BJ (cell line): ENCODE results near the gene PDE5A. TPM values are rescaled to one million over a fixed set of nuclear protein-coding genes. Genes with fewer than 3 reads are reported as not detected.

Experiments
- CTCF ChIA-PET: fragments of 350-600 bp; formaldehyde crosslinking; extraction: SDS; loops from one replicate; lab custom pipeline; 2021; ENCODE audit warnings: antibody characterized with exemption, inconsistent platforms; lab: Yijun Ruan, JAX
- POLR2A ChIA-PET: fragments of 300-600 bp; sonication (Branson Sonifier 250); formaldehyde crosslinking; extraction: SDS; loops from one replicate; lab custom pipeline; 2021; ENCODE audit warnings: antibody characterized with exemption; lab: Charles Lee
- DNase-seq: peaks from one replicate; pipeline ENCODE4 v3.0.0-alpha.2; 2011; ENCODE audit warnings: low read depth
- H3K27me3 ChIP-seq: 2 replicates; pipeline ENCODE4 v1.6.0; 2011; ENCODE audit warnings: low read length; ENCODE audit not compliant: control insufficient read depth, insufficient read depth
- H3K36me3 ChIP-seq: 2 replicates; pipeline ENCODE4 v1.5.1; 2011; ENCODE audit warnings: low read length; ENCODE audit not compliant: control insufficient read depth, insufficient read depth
- H3K4me3 ChIP-seq: 2 replicates; pipeline ENCODE4 v1.5.1; 2011; ENCODE audit warnings: low read depth, mild to moderate bottlenecking, control low read depth, low read length
- polyA minus RNA-seq: library from RNA; depleted of rRNA, polyadenylated mRNA; stranded (reverse); fragments of >200 nt; gene quantifications from 2 replicates; pipeline ENCODE4 v1.2.3, GENCODE V29; 2011; rRNA and poly(A)+ RNA removed
- polyA plus RNA-seq: library from polyadenylated mRNA; depleted of rRNA; stranded (reverse); fragments of >200 nt; gene quantifications from 2 replicates; pipeline ENCODE4 v1.2.3, GENCODE V29; 2011; rRNA removed
- TF ChIP-seq, protein P1 (sequence below): IDR thresholded peaks from 2 replicates; pipeline ENCODE4 v1.5.1; 2011; ENCODE audit warnings: low read depth, mild to moderate bottlenecking, control low read depth, inconsistent platforms, low read length, moderate library complexity; ENCODE audit not compliant: insufficient read depth

The PDE5A gene
- 69.0 and 82.6 TPM in 2 replicates for polyA plus RNA-seq
- polyA minus RNA-seq, result 142 and 147 TPM in 2 replicates

DNA sequence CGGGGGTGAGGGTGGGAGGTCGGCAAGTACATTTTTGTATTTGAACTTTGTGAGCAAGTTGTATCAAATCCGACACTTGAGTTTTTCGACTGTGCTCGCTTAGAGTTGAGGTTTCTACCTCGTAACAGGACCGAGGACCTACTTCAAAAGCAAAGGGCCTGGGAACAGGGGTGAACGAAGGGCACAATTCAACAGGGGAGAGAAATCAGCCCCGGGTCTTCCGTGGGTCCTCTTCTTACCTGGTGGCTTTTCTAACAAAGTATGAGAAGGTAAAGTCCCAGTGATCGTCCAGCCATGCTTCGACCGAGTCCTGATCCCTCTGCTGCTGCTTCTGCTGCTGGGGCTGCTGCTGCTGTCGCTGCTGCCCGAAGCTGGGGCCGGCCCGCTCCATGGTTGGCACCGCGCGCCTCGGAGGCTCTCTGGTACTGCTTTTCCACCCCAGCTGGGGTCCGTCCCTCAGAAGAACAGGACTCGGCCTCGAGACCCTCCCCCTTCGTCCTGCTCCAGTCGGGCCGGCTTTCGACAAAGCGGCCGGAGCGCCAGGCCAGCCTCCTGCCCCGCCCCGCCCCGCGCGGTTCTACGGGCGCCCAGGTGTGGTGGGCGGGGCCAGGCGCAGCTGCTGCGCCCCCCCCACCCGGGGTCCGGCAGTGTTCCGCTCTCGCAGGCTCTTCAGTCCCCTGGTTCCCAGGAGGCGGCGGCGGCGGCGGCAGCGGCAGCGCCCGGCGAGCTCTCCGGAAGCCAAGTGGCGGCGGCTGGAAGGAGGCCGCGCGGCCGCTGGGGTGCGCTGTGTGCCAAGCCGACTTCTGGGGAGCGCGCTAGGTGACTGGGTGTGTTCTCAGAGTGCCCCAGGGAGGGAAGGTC, at the start of gene PDE5A:
Gene PDE5A, minus strand, starts transcription at position 524 of the 861 bp plus-strand sequence. Its CDS starts 133 bp downstream, at position 391.
- H3K27me3 ChIP-seq, result no peaks in the 10 kb centered on the region
- H3K4me3 ChIP-seq, result peak within 1 kb of the TSS; percentile 74
- TF ChIP-seq, protein P1, sequence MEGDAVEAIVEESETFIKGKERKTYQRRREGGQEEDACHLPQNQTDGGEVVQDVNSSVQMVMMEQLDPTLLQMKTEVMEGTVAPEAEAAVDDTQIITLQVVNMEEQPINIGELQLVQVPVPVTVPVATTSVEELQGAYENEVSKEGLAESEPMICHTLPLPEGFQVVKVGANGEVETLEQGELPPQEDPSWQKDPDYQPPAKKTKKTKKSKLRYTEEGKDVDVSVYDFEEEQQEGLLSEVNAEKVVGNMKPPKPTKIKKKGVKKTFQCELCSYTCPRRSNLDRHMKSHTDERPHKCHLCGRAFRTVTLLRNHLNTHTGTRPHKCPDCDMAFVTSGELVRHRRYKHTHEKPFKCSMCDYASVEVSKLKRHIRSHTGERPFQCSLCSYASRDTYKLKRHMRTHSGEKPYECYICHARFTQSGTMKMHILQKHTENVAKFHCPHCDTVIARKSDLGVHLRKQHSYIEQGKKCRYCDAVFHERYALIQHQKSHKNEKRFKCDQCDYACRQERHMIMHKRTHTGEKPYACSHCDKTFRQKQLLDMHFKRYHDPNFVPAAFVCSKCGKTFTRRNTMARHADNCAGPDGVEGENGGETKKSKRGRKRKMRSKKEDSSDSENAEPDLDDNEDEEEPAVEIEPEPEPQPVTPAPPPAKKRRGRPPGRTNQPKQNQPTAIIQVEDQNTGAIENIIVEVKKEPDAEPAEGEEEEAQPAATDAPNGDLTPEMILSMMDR, result peak; percentile 72
- POLR2A ChIA-PET, result interaction anchor here (0.5 to 1.6 kb wide), 6 partner anchors 70 to 283 kb away, joined by 3 to 4 read pairs (median 4); no protein-coding TSS in a partner anchor
- CTCF ChIA-PET, result interaction anchor here (0.6 to 3.6 kb wide), 65 partner anchors 9 to 648 kb away, joined by 3 to 64 read pairs (median 5); no protein-coding TSS in a partner anchor
- H3K36me3 ChIP-seq, result no peaks in the 10 kb centered on the region
- no peak for DNase-seq

DNA sequence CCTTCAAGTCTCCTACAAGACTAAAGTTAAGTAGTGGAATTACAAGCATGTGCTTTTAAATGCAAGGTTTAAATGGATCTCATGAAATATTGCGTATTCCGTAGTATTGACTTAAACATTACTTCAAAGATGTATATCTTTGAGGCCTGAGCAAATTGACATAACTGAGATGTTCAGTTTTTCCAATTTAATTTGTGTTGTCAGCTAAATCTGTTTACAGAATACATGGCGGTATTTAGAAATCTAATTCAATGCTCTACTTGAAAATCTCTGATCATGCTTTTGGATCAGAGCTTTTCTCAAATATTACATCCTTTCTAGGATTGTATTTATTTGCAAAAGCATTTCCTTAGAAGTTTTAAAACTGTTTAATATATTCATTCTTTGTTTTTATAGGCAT, 47.5 kb upstream of the PDE5A start:
- TF ChIP-seq, protein P1, result no peak
- H3K27me3 ChIP-seq, result no peaks in the 10 kb centered on the region
- no peak for DNase-seq
- no peaks in the 10 kb centered on the region for H3K36me3 ChIP-seq
- H3K4me3 ChIP-seq, result no peak overlapping the region
- ChIA-PET POLR2A (no interaction called here), CTCF (interaction anchor here (0.7 kb wide), 1 partner anchor 28 kb away, joined by 3 read pairs; no protein-coding TSS in a partner anchor)

DNA sequence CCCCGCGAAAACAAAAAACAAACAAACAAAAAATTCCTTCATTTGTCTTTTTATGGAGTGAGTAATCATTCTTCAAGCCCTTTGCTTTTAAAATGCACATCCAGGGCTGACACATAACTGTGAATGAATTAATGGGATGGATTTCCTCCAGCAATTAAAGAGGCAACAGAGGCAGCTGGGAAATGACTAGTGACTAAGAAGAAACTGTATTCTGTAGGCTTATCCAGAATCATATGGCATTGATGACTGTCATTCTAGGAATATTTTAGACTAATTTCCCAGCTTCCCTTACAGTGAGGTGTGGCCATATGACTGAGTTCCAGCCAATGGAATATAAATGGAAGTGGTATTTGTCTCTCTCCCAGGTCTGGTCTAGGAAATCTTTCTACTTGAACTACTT, 46.8 kb upstream of the PDE5A start:
- ChIA-PET CTCF (interaction anchor here (0.7 kb wide), 1 partner anchor 28 kb away, joined by 3 read pairs; no protein-coding TSS in a partner anchor), POLR2A (no interaction called here)
- TF ChIP-seq, protein P1, result no peak
- Histone ChIP-seq H3K4me3 (no peak overlapping the region), H3K27me3 (no peaks in the 10 kb centered on the region), H3K36me3 (no peaks in the 10 kb centered on the region)
- DNase-seq, result no peak

DNA sequence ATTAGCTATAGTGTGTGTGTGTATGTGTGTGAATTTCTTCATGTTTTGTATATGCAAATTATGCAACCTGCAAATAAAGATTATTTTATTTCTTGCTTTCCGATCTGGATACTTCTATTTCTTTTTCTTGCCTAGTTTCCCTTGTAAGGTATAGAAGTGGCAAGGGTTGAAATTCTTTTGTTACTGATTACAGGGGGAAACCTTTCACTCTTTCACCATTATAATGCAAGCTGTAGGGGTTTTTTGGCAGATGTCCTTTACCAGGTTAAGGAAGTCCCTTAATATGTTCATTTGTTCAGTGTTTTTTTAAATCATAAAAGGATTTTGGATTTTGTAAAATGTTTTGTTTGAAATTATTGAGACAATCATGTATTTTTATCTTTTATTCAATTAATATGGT, 44.3 kb upstream of the PDE5A start:
- H3K27me3 ChIP-seq, result no peaks in the 10 kb centered on the region
- no peak for DNase-seq
- ChIA-PET POLR2A (no interaction called here), CTCF (no interaction called here)
- no peaks in the 10 kb centered on the region for H3K36me3 ChIP-seq
- H3K4me3 ChIP-seq, result no peak overlapping the region
- TF ChIP-seq, protein P1, result no peak

DNA sequence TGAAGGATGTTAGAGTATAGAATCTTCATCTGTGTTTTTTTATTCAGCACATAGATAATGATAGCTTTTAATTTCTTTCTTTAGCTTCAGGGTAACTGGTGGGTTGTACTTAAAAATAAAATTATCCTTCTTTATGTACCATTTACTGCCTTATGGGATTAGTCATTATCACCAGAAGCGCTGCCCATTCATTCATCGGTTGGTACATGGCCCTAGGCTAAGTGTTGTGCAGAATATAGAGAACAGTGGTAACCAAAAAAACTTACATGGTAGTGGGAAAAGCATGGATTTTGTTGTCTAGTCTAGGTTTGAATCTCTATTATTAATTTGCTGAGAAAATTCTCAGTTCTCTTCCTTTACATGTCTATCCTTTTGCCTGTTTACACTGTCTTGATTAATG, 43.5 kb upstream of the PDE5A start:
- POLR2A ChIA-PET, result no interaction called here

More for the DNA sequence above, 43.5 kb upstream of the PDE5A start:
- no peak overlapping the region for H3K4me3 ChIP-seq
- CTCF ChIA-PET, result interaction anchor here (1.4 kb wide), 1 partner anchor 43 kb away, joined by 4 read pairs; the partner anchor contains the start of gene PDE5A
- TF ChIP-seq, protein P1, result no peak
- H3K36me3 ChIP-seq, result no peaks in the 10 kb centered on the region
- no peak for DNase-seq
- H3K27me3 ChIP-seq, result no peaks in the 10 kb centered on the region
